GM12878 (cell line): ENCODE data around the gene EP400. TPM values are rescaled to one million over a fixed set of nuclear protein-coding genes. Genes with fewer than 3 reads are reported as not detected.
"Not testable (repeated sequence)": the region's sequence is repeated elsewhere in the genome, so short reads cannot be mapped to it uniquely, and the experiment has no call there.

ENCODE experiments used
- ATAC-seq: fragments of 200-7000 bp; cut with Tn5 transposase; 3 replicates; pipeline ENCODE4 v1.9.1; 2020; ENCODE audit warnings: mild to moderate bottlenecking, moderate library complexity
- BruUV-seq: library from RNA; stranded (reverse); fragments of 400-500 nt; replicated peaks from 2 replicates; lab custom pipeline; 2021; lab: Mats Ljungman, UMichigan
- CTCF ChIA-PET: fragments of 300-600 bp; sonication (Branson Sonifier 250); formaldehyde crosslinking; extraction: SDS; loops from one replicate; lab custom pipeline; 2021; ENCODE audit warnings: inconsistent platforms; lab: Yijun Ruan, JAX
- POLR2A ChIA-PET: fragments of 350-600 bp; formaldehyde crosslinking; extraction: SDS; loops from one replicate; lab custom pipeline; 2021; ENCODE audit warnings: inconsistent platforms; lab: Charles Lee
- RAD21 ChIA-PET: fragments of 300-600 bp; sonication (Branson Sonifier 250); formaldehyde crosslinking; loops from one replicate; lab custom pipeline; 2023; ENCODE audit warnings: antibody characterized with exemption; ENCODE audit not compliant: unreplicated experiment; lab: Charles Lee
- SMC1A ChIA-PET: fragments of 300-600 bp; sonication (Branson Sonifier 250); formaldehyde crosslinking; loops from one replicate; lab custom pipeline; 2023; ENCODE audit not compliant: unreplicated experiment, uncharacterized antibody; lab: Charles Lee
- DNase-seq: peaks from one replicate; pipeline ENCODE4 v3.0.0-alpha.2; 2011; ENCODE audit warnings: low read depth, low spot score
- FAIRE-seq: peaks from 3 replicates; lab custom pipeline; 2011; peaks lifted over from hg19 to GRCh38; lab: Jason Lieb, UNC
- H2AFZ ChIP-seq: 2 replicates; pipeline ENCODE4 v1.6.0; 2011; ENCODE audit warnings: low read depth, low read length, control low read depth; ENCODE audit not compliant: control insufficient read depth
- H3K27ac ChIP-seq: 2 replicates; pipeline ENCODE4 v1.5.1; 2011; ENCODE audit warnings: control low read depth; ENCODE audit not compliant: control insufficient read depth, insufficient read depth
- H3K27me3 ChIP-seq, 2 experiments: replicated peaks in 1 of 2; 2 replicates each; pipeline versions ENCODE4 v1.6.0 to v1.6.1; 2011; ENCODE audit warnings: low read length in 1 of 2; ENCODE audit not compliant: control insufficient read depth in 2 of 2, insufficient read depth in 2 of 2
- H3K36me3 ChIP-seq, 2 experiments: 2 replicates each; pipeline ENCODE4 v1.5.1; 2011; ENCODE audit warnings: low read length in 1 of 2; ENCODE audit not compliant: control insufficient read depth in 2 of 2, insufficient read depth in 2 of 2
- H3K4me1 ChIP-seq: 2 replicates; pipeline ENCODE4 v1.6.1; 2011; ENCODE audit warnings: mild to moderate bottlenecking, low read length, moderate library complexity, mixed read lengths; ENCODE audit not compliant: control insufficient read depth, insufficient read depth
- H3K4me2 ChIP-seq: 2 replicates; pipeline ENCODE4 v1.6.0; 2011; ENCODE audit warnings: control low read depth; ENCODE audit not compliant: control insufficient read depth, insufficient read depth
- H3K4me3 ChIP-seq: fragments of 200-600 bp; sonication (generic); 2 replicates; pipeline ENCODE4 v1.5.1; 2016
- H3K79me2 ChIP-seq: 2 replicates; pipeline ENCODE4 v1.6.0; 2011; ENCODE audit warnings: low read length; ENCODE audit not compliant: control insufficient read depth, insufficient read depth
- H3K9ac ChIP-seq: 2 replicates; pipeline ENCODE4 v1.8.0; 2011; ENCODE audit warnings: low read length, control low read depth, mixed read lengths; ENCODE audit not compliant: control insufficient read depth, insufficient read depth
- H3K9me3 ChIP-seq: replicated peaks from 3 replicates; pipeline ENCODE4 v1.5.1; 2011; ENCODE audit warnings: mild to moderate bottlenecking, low read length; ENCODE audit not compliant: control insufficient read depth, insufficient read depth
- H4K20me1 ChIP-seq: 2 replicates; pipeline ENCODE4 v1.6.0; 2011; ENCODE audit not compliant: control insufficient read depth, insufficient read depth
- BMI1 ChIP-seq: fragments of 450-650 bp; IDR thresholded peaks from 2 replicates; pipeline ENCODE4 v1.6.1; 2016; ENCODE audit warnings: mild to moderate bottlenecking, moderate library complexity, borderline replicate concordance
- CEBPB ChIP-seq, 2 experiments: fragments of 150-350 bp in 1 of 2; IDR thresholded peaks; 2 replicates each; pipeline ENCODE4 v1.6.1; 2012 to 2014; ENCODE audit warnings: low read depth in 2 of 2, low read length in 2 of 2, borderline replicate concordance in 1 of 2, inconsistent platforms in 1 of 2
- CHD1 ChIP-seq: IDR thresholded peaks from 2 replicates; pipeline ENCODE4 v1.6.1; 2012; ENCODE audit warnings: low read depth, low read length, improper control_type of control experiment
- DPF2 ChIP-seq: fragments of 450-650 bp; IDR thresholded peaks from 2 replicates; pipeline ENCODE4 v1.6.1; 2017; ENCODE audit warnings: mild to moderate bottlenecking
- E4F1 ChIP-seq: fragments of 450-650 bp; IDR thresholded peaks from 2 replicates; pipeline ENCODE4 v1.6.1; 2018; ENCODE audit warnings: borderline replicate concordance, mild to moderate bottlenecking; ENCODE audit not compliant: partially characterized antibody
- IRF4 ChIP-seq: IDR thresholded peaks from 2 replicates; pipeline ENCODE4 v1.6.1; 2011; ENCODE audit warnings: low read depth, low read length
- JUNB ChIP-seq: IDR thresholded peaks from 2 replicates; pipeline ENCODE4 v1.6.1; 2016; ENCODE audit warnings: antibody characterized with exemption, mild to moderate bottlenecking
- KDM1A ChIP-seq: fragments of 200-600 bp; sonication (generic); IDR thresholded peaks from 2 replicates; pipeline ENCODE4 v1.6.1; 2016; ENCODE audit warnings: borderline replicate concordance
- MEF2A ChIP-seq: IDR thresholded peaks from 2 replicates; pipeline ENCODE4 v1.6.1; 2011; ENCODE audit warnings: low read depth, mild to moderate bottlenecking, low read length, moderate library complexity; ENCODE audit not compliant: insufficient read depth
- RCOR1 ChIP-seq: conservative IDR thresholded peaks from 2 replicates; pipeline ENCODE4 v1.6.1; 2012; ENCODE audit warnings: low read depth, low read length, improper control_type of control experiment
- SP1 ChIP-seq: IDR thresholded peaks from one replicate; pipeline ENCODE4 v1.6.1; 2011; ENCODE audit warnings: low read depth, low read length
- YBX1 ChIP-seq: fragments of 450-650 bp; IDR thresholded peaks from 2 replicates; pipeline ENCODE4 v1.6.1; 2016; ENCODE audit warnings: antibody characterized with exemption
- WGBS: methylation state at CpG from one replicate; pipeline ENCODE4 v1.1.6; 2016; ENCODE audit warnings: low lambda C conversion rate; ENCODE audit not compliant: insufficient replicate concordance, insufficient coverage; ENCODE audit errors: missing lambda C conversion rate; 5-methylcytosine and 5-hydroxymethylcytosine counted together
- in situ Hi-C: fragments of 300-500 bp; cut with MboI; formaldehyde crosslinking; loops from 9 replicates; pipeline ENCODE4 v1.14.3; 2018; ENCODE audit warnings: mixed read lengths
- intact Hi-C: fragments of 100-400 bp; cut with micrococcal nuclease; formaldehyde crosslinking; loops from one replicate; pipeline ENCODE4 v1.14.2; 2022; ENCODE audit not compliant: unreplicated experiment
- polyA plus RNA-seq, 11 experiments: library from polyadenylated mRNA; depleted of rRNA in 4 of 11; unstranded in 6 of 11; stranded (reverse) in 5 of 11; fragments of >200 nt; fragmentation: Nextera tagmentation in 4 of 11; fragmentation: Illumina TruSeq in 1 of 11; extraction: Ambion mirVana in 4 of 11; extraction: Trizol in 1 of 11; gene quantifications; 1 replicate in 1 of 11; 2 replicates in 10 of 11; pipeline versions ENCODE4 v1.2.1 to v1.2.3, GENCODE V29; 2011 to 2016; ENCODE audit warnings: inconsistent platforms in 2 of 11, missing spikeins in 2 of 11, low read depth in 1 of 11
- total RNA-seq, 4 experiments: library from RNA; depleted of rRNA in 3 of 4; stranded (reverse); fragments of >200 nt in 3 of 4; fragmentation: Illumina TruSeq in 1 of 4; extraction: Trizol in 1 of 4; gene quantifications; 2 replicates each; pipeline versions ENCODE4 v1.2.1 to v1.2.3, GENCODE V29; 2013 to 2021

EP400 gene
- total and polyA plus RNA-seq, 10 of the 15 experiments (the other 5 are each of a cell fraction or from before 2014, with no cell fraction given), result 3.8 to 44.2 (median 8.4) TPM

DNA sequence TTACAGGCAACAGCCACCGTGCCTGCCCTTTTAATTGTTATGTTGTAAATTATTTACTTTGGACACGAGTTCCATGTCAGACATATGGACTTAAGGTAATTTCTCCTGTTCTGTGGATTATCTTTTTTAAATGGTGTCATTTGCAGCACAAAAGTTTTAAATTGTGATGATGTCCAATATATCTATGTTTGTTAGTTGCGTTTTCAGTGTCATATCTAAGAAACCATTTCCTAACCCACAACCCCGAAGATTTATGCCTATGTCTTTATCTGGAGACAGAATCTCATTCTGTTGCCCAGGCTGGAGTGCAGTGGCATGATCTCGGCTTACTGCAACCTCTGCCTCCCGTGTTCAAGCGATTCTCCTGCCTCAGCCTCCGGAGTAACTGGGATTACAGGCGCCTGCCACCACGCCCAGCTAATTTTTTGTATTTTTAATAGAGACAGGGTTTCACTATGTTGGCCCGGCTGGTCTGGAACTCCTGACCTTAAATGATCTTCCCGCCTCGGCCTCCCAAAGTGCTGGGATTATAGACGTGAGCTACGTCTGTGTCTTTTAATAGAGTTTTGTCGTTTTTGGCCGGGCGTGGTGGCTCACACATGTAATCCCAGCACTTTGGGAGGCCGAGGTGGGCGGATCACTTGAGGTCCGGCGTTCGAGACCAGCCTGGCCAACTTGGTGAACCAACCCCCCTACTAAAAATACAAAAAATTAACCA, 870 bp upstream of the EP400 start:
- H3K9me3 ChIP-seq, RAD21 ChIA-PET, FAIRE-seq, DNase-seq, H3K36me3 ChIP-seq, ATAC-seq, BruUV-seq, in situ Hi-C loops, H3K9ac ChIP-seq, H3K4me1 ChIP-seq, H4K20me1 ChIP-seq, H3K27me3 ChIP-seq, SMC1A ChIA-PET: not testable (repeated sequence)
- H3K79me2 ChIP-seq, result peaks cover 31% of the 10 kb centered on the region
- peak overlapping the region; percentile 57 for H3K4me3 ChIP-seq
- peak overlapping the region; percentile 81 for H3K4me2 ChIP-seq
- ChIA-PET CTCF (interaction anchor here (0.7 to 1.0 kb wide), 2 partner anchors 13 to 111 kb away, joined by 3 to 4 read pairs; no protein-coding TSS in a partner anchor), POLR2A (interaction anchor here (1.0 kb wide), 1 partner anchor 19 kb away, joined by 3 read pairs; no protein-coding TSS in a partner anchor)
- intact Hi-C loops, result loop anchor here (2.0 kb wide), 1 partner anchor 20 kb away; the partner anchor contains the start of gene PUS1
- 61% methylated on average over 23 of the region's 23 CpGs for WGBS
- H3K27ac ChIP-seq, result peak overlapping the region; percentile 53; the same call in 1 of the 2 replicates
- H2AFZ ChIP-seq, result peak overlapping the region; percentile 66

DNA sequence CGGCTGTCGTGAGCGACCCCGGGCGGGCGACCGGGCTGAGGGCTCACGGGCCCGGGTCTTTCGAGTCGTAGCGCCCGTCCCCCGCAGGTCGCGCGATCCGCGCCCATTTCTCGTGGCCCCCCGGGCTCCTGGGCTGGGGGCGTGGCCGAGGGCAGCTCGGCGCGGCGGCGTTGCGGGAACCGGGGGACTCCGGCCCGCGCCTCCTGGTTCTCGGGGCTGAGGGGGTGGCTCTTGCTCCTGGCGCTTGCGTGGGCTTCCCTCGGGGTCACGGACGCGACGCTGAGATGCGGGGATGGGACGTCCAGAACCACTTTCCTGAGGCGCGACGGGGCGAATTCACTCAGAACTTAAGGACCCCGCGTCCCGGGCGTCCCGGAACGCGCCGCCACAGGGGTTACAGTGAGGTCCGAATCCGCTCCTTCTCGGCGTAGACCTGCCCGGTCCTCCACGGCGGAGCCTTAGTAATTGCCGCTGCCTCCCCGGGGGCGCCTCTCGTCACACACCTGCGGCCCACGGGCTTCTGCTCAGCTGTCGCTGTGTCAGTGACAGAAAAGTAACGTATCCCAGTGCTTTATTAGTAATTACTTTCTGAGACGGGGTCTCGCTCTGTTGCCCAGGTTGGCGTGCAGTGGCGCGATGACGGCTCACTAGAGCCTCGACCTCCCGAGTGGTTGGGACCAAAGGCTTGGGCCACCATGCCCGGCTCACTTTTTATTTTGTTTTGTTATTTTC, 606 bp downstream of the EP400 start:
- Histone ChIP-seq H2AFZ (peak overlapping the region; percentile 72), H3K9me3 (no peaks in the 10 kb centered on the region), H3K4me3 (peak overlapping the region; percentile 91), H3K27me3 (no peaks in the 10 kb centered on the region), H3K79me2 (peaks cover 40% of the 10 kb centered on the region), H3K36me3 (no peaks in the 10 kb centered on the region), H3K4me1 (peaks cover 3% of the 10 kb centered on the region; the same call in 1 of the 2 replicates), H4K20me1 (no peaks in the 10 kb centered on the region), H3K4me2 (peak overlapping the region; percentile 36; the same call in 1 of the 2 replicates), H3K9ac (peak overlapping the region; percentile 87), H3K27ac (peak overlapping the region; percentile 75)
- RAD21 ChIA-PET, result no interaction called here
- POLR2A ChIA-PET, result interaction anchor here (1.0 kb wide), 1 partner anchor 20 kb away, joined by 3 read pairs; no protein-coding TSS in a partner anchor
- SMC1A ChIA-PET, result no interaction called here
- FAIRE-seq (no peak), ATAC-seq (peak; percentile 45), DNase-seq (no peak)
- intact Hi-C loops (loop anchor here (10.0 kb wide), 1 partner anchor 176 kb away; no protein-coding TSS in a partner anchor), in situ Hi-C loops (no loop called here)
- WGBS, result under 1% methylated on average over 63 of the region's 79 CpGs
- TSS peak; percentile 65 for BruUV-seq
- CTCF ChIA-PET, result interaction anchor here (0.9 to 1.0 kb wide), 3 partner anchors 112 to 114 kb away, joined by 3 to 4 read pairs (median 4); no protein-coding TSS in a partner anchor
- TF ChIP-seq CEBPB (IDR thresholded peaks at IDR 0.05; ENCODE audit: borderline replicate concordance in 1 of 2, low read depth in 2 of 2, low read length in 2 of 2) (no peak), DPF2 (peak; percentile 54; the same call in 1 of the 2 replicates), RCOR1 (no peak), SP1 (no peak), YBX1 (no peak), IRF4 (no peak), BMI1 (no peak), E4F1 (no peak), KDM1A (no peak), MEF2A (no peak), CHD1 (no peak), JUNB (no peak)
